Liver (tissue), 3 donors: Measurements from ENCODE around the gene CHD3.

Experiments used
- EGR1 ChIP-seq, 2 donors: IDR thresholded peaks; 2 replicates each; pipeline ENCODE4 v1.6.1; 2016 to 2018; ENCODE audit warnings: antibody characterized with exemption in 2 of 2, low read depth in 2 of 2
- HNF4A ChIP-seq, 2 donors: conservative IDR thresholded peaks; 2 replicates each; pipeline ENCODE4 v1.6.1; 2016; ENCODE audit warnings: antibody characterized with exemption in 2 of 2, mild to moderate bottlenecking in 2 of 2
- HNF4G ChIP-seq: IDR thresholded peaks from 2 replicates; pipeline ENCODE4 v1.6.1; 2016; ENCODE audit warnings: antibody characterized with exemption
- RAD21 ChIP-seq, 2 donors: IDR thresholded peaks; 2 replicates each; pipeline ENCODE4 v1.6.1; 2016; ENCODE audit warnings: antibody characterized with exemption in 2 of 2, mild to moderate bottlenecking in 2 of 2
- TAF1 ChIP-seq: conservative IDR thresholded peaks from 2 replicates; pipeline ENCODE4 v1.6.1; 2016; ENCODE audit warnings: antibody characterized with exemption, mild to moderate bottlenecking
- TF ChIP-seq, protein P1 (sequence below): fragments of 150-350 bp; IDR thresholded peaks from 2 replicates; pipeline ENCODE4 v1.5.1; 2017; ENCODE audit warnings: improper control_type of control experiment, low read depth, low read length; ENCODE audit not compliant: missing input control
- TF ChIP-seq, protein P2 (sequence below): IDR thresholded peaks from 2 replicates; pipeline ENCODE4 v1.6.1; 2016; ENCODE audit warnings: antibody characterized with exemption
- TF ChIP-seq, protein P3 (sequence below): IDR thresholded peaks from 2 replicates; pipeline ENCODE4 v1.6.1; 2016; ENCODE audit warnings: antibody characterized with exemption
- TF ChIP-seq, protein P4 (sequence below): IDR thresholded peaks from 2 replicates; pipeline ENCODE4 v1.6.1; 2016; ENCODE audit warnings: antibody characterized with exemption, mild to moderate bottlenecking
- donor health status: healthy.
- donor health status: healthy.

DNA sequence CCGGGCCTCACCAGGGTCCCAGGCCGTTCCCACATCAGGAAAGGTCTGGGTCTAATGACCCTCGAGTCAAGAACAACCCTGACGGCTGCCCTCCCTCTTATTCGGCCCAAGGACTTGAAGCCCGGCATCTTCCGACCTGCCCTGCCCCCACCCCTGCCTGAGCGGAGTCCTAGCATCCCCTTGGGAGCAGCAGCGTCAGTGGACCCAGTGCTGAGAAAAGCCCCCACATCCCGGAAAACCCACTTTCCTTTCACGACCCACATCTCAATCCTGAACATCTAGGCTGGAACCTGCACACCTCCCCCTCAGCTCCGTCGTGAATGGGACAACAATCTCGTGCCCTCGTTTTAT lies 33.0 kb upstream of the CHD3 start:
- TF ChIP-seq, protein P1, sequence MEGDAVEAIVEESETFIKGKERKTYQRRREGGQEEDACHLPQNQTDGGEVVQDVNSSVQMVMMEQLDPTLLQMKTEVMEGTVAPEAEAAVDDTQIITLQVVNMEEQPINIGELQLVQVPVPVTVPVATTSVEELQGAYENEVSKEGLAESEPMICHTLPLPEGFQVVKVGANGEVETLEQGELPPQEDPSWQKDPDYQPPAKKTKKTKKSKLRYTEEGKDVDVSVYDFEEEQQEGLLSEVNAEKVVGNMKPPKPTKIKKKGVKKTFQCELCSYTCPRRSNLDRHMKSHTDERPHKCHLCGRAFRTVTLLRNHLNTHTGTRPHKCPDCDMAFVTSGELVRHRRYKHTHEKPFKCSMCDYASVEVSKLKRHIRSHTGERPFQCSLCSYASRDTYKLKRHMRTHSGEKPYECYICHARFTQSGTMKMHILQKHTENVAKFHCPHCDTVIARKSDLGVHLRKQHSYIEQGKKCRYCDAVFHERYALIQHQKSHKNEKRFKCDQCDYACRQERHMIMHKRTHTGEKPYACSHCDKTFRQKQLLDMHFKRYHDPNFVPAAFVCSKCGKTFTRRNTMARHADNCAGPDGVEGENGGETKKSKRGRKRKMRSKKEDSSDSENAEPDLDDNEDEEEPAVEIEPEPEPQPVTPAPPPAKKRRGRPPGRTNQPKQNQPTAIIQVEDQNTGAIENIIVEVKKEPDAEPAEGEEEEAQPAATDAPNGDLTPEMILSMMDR = no peak
- no peak for TF ChIP-seq HNF4A (conservative IDR thresholded peaks at IDR 0.05)
- TF ChIP-seq, protein P2, sequence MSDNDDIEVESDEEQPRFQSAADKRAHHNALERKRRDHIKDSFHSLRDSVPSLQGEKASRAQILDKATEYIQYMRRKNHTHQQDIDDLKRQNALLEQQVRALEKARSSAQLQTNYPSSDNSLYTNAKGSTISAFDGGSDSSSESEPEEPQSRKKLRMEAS = no peak
- TF ChIP-seq, protein P3, sequence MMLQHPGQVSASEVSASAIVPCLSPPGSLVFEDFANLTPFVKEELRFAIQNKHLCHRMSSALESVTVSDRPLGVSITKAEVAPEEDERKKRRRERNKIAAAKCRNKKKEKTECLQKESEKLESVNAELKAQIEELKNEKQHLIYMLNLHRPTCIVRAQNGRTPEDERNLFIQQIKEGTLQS = no peak
- no peak for TF ChIP-seq RAD21 (IDR thresholded peaks at IDR 0.05)
- TF ChIP-seq HNF4G = no peak
- TF ChIP-seq, protein P4, sequence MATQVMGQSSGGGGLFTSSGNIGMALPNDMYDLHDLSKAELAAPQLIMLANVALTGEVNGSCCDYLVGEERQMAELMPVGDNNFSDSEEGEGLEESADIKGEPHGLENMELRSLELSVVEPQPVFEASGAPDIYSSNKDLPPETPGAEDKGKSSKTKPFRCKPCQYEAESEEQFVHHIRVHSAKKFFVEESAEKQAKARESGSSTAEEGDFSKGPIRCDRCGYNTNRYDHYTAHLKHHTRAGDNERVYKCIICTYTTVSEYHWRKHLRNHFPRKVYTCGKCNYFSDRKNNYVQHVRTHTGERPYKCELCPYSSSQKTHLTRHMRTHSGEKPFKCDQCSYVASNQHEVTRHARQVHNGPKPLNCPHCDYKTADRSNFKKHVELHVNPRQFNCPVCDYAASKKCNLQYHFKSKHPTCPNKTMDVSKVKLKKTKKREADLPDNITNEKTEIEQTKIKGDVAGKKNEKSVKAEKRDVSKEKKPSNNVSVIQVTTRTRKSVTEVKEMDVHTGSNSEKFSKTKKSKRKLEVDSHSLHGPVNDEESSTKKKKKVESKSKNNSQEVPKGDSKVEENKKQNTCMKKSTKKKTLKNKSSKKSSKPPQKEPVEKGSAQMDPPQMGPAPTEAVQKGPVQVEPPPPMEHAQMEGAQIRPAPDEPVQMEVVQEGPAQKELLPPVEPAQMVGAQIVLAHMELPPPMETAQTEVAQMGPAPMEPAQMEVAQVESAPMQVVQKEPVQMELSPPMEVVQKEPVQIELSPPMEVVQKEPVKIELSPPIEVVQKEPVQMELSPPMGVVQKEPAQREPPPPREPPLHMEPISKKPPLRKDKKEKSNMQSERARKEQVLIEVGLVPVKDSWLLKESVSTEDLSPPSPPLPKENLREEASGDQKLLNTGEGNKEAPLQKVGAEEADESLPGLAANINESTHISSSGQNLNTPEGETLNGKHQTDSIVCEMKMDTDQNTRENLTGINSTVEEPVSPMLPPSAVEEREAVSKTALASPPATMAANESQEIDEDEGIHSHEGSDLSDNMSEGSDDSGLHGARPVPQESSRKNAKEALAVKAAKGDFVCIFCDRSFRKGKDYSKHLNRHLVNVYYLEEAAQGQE = no peak
- no peak for TF ChIP-seq TAF1
- TF ChIP-seq EGR1 (IDR thresholded peaks at IDR 0.05; ENCODE audit: low read depth in 2 of 2) = no peak
